ENCODE measurements around the gene MAU2.

MAU2 gene

GRCh38 chr19:19338082-19338481, 17.5 kb downstream of the MAU2 start:
- TF ChIP-seq CTCF (conservative IDR thresholded peaks at IDR 0.05) (no peak), ZFX (IDR thresholded peaks at IDR 0.05) (no peak)
- no peak overlapping the region for H3K27ac ChIP-seq

DNA sequence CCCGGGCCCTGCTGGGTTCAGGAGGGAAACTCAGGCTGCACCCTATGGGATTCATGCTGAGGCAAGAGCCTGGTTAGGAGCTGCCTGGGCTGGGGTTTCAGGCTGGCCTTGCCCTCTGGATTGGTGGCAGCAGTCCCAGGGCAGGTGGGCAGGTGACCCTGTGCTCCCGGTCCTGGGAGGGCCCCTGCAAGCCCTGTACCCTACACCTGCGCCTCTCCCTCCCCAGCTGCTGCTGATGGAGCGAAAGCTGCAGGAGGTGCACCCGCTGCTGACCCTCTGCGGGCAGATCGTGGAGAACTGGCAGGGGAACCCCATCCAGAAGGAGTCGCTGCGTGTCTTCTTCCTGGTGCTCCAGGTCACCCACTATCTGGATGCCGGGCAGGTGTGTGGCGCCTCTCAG, 20.4 kb downstream of the MAU2 start:
- TF ChIP-seq ZFX (IDR thresholded peaks at IDR 0.05) (no peak), CTCF (conservative IDR thresholded peaks at IDR 0.05) (no peak)

GRCh38 chr19:19342086-19343015, 21.7 kb downstream of the MAU2 start:
- H3K27ac ChIP-seq: no peak overlapping the region
- TF ChIP-seq CTCF (conservative IDR thresholded peaks at IDR 0.05) (peak; percentile 98), ZFX (IDR thresholded peaks at IDR 0.05) (no peak)

More for the DNA sequence above, 20.4 kb downstream of the MAU2 start:
- H3K27ac ChIP-seq: no peak overlapping the region

DNA sequence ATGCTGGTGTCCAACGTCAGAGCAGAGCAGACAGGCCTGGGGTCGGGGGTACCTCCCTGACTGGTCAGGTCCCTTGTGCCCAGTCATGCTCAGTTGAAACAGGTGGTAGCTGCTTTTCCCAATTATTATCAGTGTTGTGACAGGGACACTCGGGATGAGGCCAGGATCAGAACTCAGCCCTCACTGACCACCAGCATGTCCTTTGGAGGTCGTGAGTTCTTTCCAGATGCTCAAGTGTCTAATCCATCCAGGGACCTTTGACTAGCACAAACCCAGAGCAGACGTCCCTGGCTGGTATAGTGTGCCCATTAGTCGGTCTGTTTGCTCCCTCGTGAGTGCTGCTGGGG, 22.4 kb downstream of the MAU2 start:
- TF ChIP-seq ZFX (IDR thresholded peaks at IDR 0.05) (no peak), CTCF (conservative IDR thresholded peaks at IDR 0.05) (peak; percentile 88; the same call in 1 of the 2 replicates)
- H3K27ac ChIP-seq: no peak overlapping the region

DNA sequence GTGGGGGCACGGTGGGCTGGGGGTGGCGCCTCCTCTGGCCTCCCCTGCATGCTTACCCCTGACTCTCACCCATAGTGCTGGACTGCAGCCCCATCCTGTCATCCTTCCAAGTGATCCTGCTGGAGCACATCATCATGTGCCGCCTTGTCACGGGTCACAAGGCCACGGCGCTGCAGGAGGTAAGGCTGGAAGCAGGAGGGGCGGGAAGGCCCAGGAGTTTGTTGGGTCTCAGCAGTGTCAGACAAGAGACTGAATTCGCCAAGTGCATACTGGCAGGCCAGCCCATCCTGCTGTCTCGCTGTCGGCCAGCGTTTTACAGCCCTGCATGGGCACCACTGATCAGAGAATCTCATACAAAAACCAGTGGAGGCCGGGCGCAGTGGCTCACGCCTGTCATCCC, 23.1 kb downstream of the MAU2 start:
- TF ChIP-seq ZFX (IDR thresholded peaks at IDR 0.05): no peak
- TF ChIP-seq CTCF (conservative IDR thresholded peaks at IDR 0.05): no peak

GRCh38 chr19:19345232-19345631, 24.6 kb downstream of the MAU2 start:
- no peak for TF ChIP-seq ZFX (IDR thresholded peaks at IDR 0.05)
- no peak overlapping the region for H3K27ac ChIP-seq

More for the DNA sequence above, 23.1 kb downstream of the MAU2 start:
- H3K27ac ChIP-seq: no peak overlapping the region

GRCh38 chr19:19345970-19346369, 25.3 kb downstream of the MAU2 start:
- no peak for TF ChIP-seq CTCF (conservative IDR thresholded peaks at IDR 0.05)
- no peak for TF ChIP-seq ZFX (IDR thresholded peaks at IDR 0.05)
- H3K27ac ChIP-seq: no peak overlapping the region

All from C4-2B (cell line).